Vagina (tissue), 2 donors: ENCODE results near the gene FTSJ1.
"Not testable (repeated sequence)": the region's sequence is repeated elsewhere in the genome, so short reads cannot be mapped to it uniquely, and the experiment has no call there.

Experiments used
- POLR2A ChIP-seq, 2 donors: fragments of 450-650 bp; IDR thresholded peaks; one replicate each; pipeline ENCODE4 v1.6.1; 2017; ENCODE audit warnings: antibody characterized with exemption in 2 of 2, mild to moderate bottlenecking in 2 of 2, moderate library complexity in 2 of 2
- POLR2AphosphoS5 ChIP-seq, 2 donors: sonication (generic); formaldehyde crosslinking; IDR thresholded peaks; one replicate each; pipeline ENCODE4 v1.9.0; 2017; ENCODE audit warnings: antibody characterized with exemption in 2 of 2, mild to moderate bottlenecking in 2 of 2, low read depth in 1 of 2; ENCODE audit not compliant: insufficient read depth in 1 of 2
- TF ChIP-seq, protein P1 (sequence below), 3 experiments: fragments of 450-650 bp in 2 of 3; fragments of 200-600 bp in 1 of 3; sonication (generic) in 1 of 3; IDR thresholded peaks; one replicate each; pipeline ENCODE4 v1.5.1; 2017 to 2019; ENCODE audit warnings: antibody characterized with exemption in 3 of 3, mild to moderate bottlenecking in 2 of 3, moderate library complexity in 2 of 3

DNA sequence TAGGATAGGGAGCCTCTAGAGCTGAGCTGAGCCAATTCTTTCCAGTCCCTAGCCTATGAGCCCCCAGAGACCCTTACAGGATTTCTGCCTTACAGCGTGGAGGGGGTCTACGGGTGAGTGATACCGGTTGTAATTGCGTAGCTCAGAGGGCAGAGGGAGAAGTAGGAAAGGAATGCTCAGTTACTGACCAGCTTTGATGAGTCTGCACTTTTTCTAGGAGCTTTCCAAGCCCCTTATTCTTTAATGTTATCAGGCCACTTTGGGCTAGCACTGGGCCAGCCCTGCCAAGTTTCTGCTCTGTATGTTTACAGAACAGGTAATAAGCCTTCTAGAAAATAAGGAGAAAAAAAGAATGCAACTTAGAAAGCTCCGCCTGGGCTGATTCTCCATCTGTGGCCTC lies 46.4 kb upstream of the FTSJ1 start:
- TF ChIP-seq, protein P1, sequence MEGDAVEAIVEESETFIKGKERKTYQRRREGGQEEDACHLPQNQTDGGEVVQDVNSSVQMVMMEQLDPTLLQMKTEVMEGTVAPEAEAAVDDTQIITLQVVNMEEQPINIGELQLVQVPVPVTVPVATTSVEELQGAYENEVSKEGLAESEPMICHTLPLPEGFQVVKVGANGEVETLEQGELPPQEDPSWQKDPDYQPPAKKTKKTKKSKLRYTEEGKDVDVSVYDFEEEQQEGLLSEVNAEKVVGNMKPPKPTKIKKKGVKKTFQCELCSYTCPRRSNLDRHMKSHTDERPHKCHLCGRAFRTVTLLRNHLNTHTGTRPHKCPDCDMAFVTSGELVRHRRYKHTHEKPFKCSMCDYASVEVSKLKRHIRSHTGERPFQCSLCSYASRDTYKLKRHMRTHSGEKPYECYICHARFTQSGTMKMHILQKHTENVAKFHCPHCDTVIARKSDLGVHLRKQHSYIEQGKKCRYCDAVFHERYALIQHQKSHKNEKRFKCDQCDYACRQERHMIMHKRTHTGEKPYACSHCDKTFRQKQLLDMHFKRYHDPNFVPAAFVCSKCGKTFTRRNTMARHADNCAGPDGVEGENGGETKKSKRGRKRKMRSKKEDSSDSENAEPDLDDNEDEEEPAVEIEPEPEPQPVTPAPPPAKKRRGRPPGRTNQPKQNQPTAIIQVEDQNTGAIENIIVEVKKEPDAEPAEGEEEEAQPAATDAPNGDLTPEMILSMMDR (IDR thresholded peaks at IDR 0.05): not testable (repeated sequence)
- not testable (repeated sequence) for TF ChIP-seq POLR2A (IDR thresholded peaks at IDR 0.05); POLR2AphosphoS5 (IDR thresholded peaks at IDR 0.05; ENCODE audit: insufficient read depth in 1 of 2, low read depth in 1 of 2)
